Ascending aorta (tissue), 2 donors: ENCODE data around the gene STX2. TPM values are rescaled to one million over a fixed set of nuclear protein-coding genes. Genes with fewer than 3 reads are reported as not detected.
A peak's percentile ranks its signal among the peaks of the same experiment; 100 is the strongest.

Source experiments
- DNase-seq, 2 donors: peaks; one replicate each; pipeline ENCODE4 v3.0.0-alpha.2; 2019; ENCODE audit warnings: low spot score in 2 of 2
- H3K27ac ChIP-seq, 2 donors: fragments of 200-600 bp; sonication (generic); one replicate each; pipeline ENCODE4 v1.5.1; 2016 to 2017; ENCODE audit warnings: mild to moderate bottlenecking in 1 of 2
- H3K27me3 ChIP-seq: fragments of 200-600 bp; sonication (generic); one replicate; pipeline ENCODE4 v1.5.1; 2017
- H3K36me3 ChIP-seq, 2 donors: fragments of 200-600 bp; sonication (generic); one replicate each; pipeline ENCODE4 v1.5.1; 2016
- H3K4me1 ChIP-seq, 2 donors: fragments of 200-600 bp; sonication (generic); one replicate each; pipeline ENCODE4 v1.5.1; 2016 to 2017; ENCODE audit warnings: mild to moderate bottlenecking in 1 of 2
- H3K4me3 ChIP-seq, 2 donors: fragments of 200-600 bp; sonication (generic); one replicate each; pipeline ENCODE4 v1.5.1; 2016 to 2017; ENCODE audit warnings: mild to moderate bottlenecking in 1 of 2
- H3K9me3 ChIP-seq, 2 donors: fragments of 200-600 bp; sonication (generic); one replicate each; pipeline ENCODE4 v1.5.1; 2016
- intact Hi-C: fragments of 100-400 bp; cut with DNase I; formaldehyde crosslinking; loops from one replicate; pipeline ENCODE4 v1.15.1; 2023
- total RNA-seq: library from RNA; depleted of rRNA; stranded (reverse); fragments of >200 nt; gene quantifications from one replicate; pipeline ENCODE4 v1.1.0, GENCODE V29; 2016
- TF ChIP-seq, protein P1 (sequence below), 3 experiments: fragments of 200-600 bp in 2 of 3; fragments of 450-650 bp in 1 of 3; sonication (generic) in 2 of 3; IDR thresholded peaks; one replicate each; pipeline ENCODE4 v1.5.1; 2016 to 2019; ENCODE audit warnings: antibody characterized with exemption in 3 of 3, mild to moderate bottlenecking in 1 of 3, moderate library complexity in 1 of 3

Gene STX2
- total RNA-seq, 1 donor from 2014 or later = 16.6 TPM

DNA sequence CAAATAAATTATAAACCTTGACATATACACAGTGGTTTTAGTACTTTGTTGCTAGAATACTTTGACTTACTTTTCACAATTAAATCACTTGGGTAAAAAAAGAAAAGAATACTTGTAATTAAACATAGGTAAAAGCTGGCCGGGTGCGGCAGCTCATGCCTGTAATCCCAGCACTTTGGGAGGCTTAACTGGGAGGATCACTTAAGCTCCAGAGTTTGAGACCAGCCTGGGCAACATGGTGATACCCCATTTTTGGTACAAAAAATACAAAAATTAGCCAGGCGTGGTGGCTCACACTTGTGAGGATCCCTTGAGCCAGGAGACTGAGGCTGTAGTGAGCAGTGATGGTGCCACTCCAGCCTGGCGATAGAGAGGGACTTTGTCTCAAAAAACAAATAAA, 7.8 kb downstream of the STX2 start:
- intact Hi-C loops = no loop called here
- H3K4me1 ChIP-seq = no peaks in the 10 kb centered on the region
- H3K27ac ChIP-seq = no peak overlapping the region
- H3K36me3 ChIP-seq = no peaks in the 10 kb centered on the region
- no peaks in the 10 kb centered on the region for H3K9me3 ChIP-seq
- no peaks in the 10 kb centered on the region for H3K27me3 ChIP-seq
- no peak for DNase-seq
- no peak overlapping the region for H3K4me3 ChIP-seq
- TF ChIP-seq, protein P1, sequence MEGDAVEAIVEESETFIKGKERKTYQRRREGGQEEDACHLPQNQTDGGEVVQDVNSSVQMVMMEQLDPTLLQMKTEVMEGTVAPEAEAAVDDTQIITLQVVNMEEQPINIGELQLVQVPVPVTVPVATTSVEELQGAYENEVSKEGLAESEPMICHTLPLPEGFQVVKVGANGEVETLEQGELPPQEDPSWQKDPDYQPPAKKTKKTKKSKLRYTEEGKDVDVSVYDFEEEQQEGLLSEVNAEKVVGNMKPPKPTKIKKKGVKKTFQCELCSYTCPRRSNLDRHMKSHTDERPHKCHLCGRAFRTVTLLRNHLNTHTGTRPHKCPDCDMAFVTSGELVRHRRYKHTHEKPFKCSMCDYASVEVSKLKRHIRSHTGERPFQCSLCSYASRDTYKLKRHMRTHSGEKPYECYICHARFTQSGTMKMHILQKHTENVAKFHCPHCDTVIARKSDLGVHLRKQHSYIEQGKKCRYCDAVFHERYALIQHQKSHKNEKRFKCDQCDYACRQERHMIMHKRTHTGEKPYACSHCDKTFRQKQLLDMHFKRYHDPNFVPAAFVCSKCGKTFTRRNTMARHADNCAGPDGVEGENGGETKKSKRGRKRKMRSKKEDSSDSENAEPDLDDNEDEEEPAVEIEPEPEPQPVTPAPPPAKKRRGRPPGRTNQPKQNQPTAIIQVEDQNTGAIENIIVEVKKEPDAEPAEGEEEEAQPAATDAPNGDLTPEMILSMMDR (IDR thresholded peaks at IDR 0.05) = no peak

DNA sequence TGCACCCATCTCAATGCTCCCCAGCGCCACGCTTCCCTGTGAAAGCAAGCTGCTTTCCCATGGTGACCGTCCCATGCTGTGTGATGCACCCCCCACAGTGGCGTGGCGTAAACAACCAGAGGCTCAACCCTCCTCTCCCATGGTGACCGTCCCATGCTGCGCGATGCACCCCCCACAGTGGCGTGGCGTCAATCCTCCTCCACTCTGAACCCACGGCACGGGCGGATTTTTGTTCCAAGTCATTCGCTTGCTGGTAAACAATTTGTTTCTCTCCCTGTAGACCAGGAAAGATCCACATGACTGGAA, 8.9 kb downstream of the STX2 start:
- no peak for DNase-seq
- H3K27me3 ChIP-seq = no peaks in the 10 kb centered on the region
- intact Hi-C loops = no loop called here
- H3K27ac ChIP-seq = no peak overlapping the region
- no peaks in the 10 kb centered on the region for H3K36me3 ChIP-seq
- H3K9me3 ChIP-seq = no peaks in the 10 kb centered on the region
- no peak overlapping the region for H3K4me3 ChIP-seq
- TF ChIP-seq, protein P1 (IDR thresholded peaks at IDR 0.05) = no peak
- H3K4me1 ChIP-seq = no peaks in the 10 kb centered on the region

DNA sequence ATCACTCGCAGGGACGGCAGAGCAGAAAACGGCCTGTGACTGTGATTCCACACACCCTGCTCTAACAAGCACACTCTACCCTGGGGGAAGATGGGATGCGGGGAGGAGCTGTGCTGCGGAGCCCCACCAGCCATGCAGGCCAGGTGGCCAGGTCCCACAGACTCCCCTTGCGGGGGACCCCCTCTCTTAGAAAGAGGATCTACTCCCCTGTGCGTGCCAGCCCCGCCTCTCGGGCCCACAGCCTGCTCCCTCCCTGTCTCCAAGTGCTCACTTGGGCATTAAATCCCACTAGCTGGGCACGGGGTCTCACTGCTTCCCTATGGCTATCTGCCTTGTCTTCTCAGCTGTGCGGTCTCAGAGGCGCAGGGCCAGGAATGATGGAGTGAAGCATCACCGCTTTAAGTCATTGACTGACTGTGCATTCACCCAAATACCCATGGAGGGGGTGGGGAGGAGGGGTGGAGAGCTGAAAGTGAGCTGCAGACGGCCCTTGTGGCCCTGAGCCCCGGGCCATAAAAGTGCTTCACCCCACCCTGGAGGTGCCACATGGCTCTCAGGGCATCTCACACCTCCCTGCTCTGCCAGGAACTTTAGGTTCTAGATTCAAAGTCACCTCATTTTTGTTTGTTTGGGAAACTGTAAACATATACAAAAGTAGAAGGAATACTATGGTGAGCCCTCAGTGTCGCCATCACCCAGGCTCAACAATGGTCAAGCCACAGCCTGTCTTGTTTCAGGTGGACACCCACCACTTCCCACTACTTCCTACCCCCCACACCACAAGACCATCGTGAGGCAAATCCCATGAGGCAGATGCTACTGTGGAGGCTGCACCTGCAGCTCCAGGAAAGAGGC, 9.4 kb downstream of the STX2 start:
- Histone ChIP-seq H3K27ac (no peak overlapping the region), H3K36me3 (no peaks in the 10 kb centered on the region), H3K27me3 (no peaks in the 10 kb centered on the region), H3K4me3 (no peak overlapping the region), H3K9me3 (no peaks in the 10 kb centered on the region), H3K4me1 (no peaks in the 10 kb centered on the region)
- TF ChIP-seq, protein P1 (IDR thresholded peaks at IDR 0.05) = no peak
- intact Hi-C loops = no loop called here
- DNase-seq = peak in 1 of 2 donors; percentile 60

DNA sequence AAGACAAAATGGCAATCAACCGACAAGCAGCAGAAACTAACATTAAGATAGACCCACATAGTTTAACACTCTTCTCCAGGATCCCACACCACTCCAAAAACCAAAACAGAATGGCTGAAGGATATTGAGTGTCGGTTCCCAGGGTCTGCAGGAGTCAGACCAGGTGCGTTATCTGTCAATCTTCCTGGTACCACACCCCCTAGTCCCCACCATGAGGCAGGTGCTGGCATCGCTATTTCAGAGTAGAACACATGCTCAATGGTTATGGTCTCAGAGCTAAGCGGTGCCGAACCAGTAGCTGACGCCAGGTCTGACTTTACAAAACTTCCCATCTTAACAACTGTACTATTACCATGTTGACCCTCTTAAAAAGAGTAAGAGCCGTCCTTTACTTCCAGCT, 10.2 kb downstream of the STX2 start:
- Histone ChIP-seq H3K36me3 (no peaks in the 10 kb centered on the region), H3K4me1 (no peaks in the 10 kb centered on the region), H3K27ac (no peak overlapping the region), H3K4me3 (no peak overlapping the region), H3K27me3 (no peaks in the 10 kb centered on the region), H3K9me3 (no peaks in the 10 kb centered on the region)
- TF ChIP-seq, protein P1 (IDR thresholded peaks at IDR 0.05) = no peak
- intact Hi-C loops = no loop called here
- peak in 1 of 2 donors; percentile 41 for DNase-seq

DNA sequence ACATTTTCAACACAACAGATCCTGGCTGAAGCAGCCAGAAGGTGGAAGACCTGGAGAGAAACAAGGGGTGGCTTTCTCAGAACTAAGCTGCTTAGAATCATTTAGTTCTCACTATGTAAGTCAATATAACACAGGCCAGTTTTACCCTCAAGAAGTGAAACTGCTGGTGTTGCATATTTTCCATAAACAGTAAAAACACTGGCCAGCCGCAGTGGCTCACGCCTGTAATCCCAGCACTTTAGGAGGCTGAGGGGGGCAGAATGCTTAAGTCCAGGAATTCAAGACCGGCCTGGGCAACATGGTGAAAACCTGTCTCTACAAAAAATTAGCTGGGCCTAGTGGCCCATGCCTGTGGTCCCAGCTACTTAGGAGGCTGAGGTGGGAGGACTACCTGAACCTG, 11.6 kb downstream of the STX2 start:
- Histone ChIP-seq H3K4me3 (no peak overlapping the region), H3K27me3 (no peaks in the 10 kb centered on the region), H3K27ac (no peak overlapping the region), H3K36me3 (peaks cover 8 to 9% of the 10 kb centered on the region in 2 donors), H3K4me1 (no peaks in the 10 kb centered on the region), H3K9me3 (no peaks in the 10 kb centered on the region)
- TF ChIP-seq, protein P1 (IDR thresholded peaks at IDR 0.05) = no peak
- intact Hi-C loops = no loop called here
- peak in 1 of 2 donors; percentile 58 for DNase-seq
